ENCODE results near the gene ZNF579.
"Not testable (repeated sequence)": the region's sequence is repeated elsewhere in the genome, so short reads cannot be mapped to it uniquely, and the experiment has no call there.

GRCh38 chr19:55573929-55574328 lies 6.7 kb downstream of the ZNF579 start:
- not testable (repeated sequence) for TF ChIP-seq CTCF (optimal IDR thresholded peaks at IDR 0.05 in 1 of 3, IDR thresholded peaks at IDR 0.05 in 1 of 3, conservative IDR thresholded peaks at IDR 0.05 in 1 of 3; ENCODE audit: extremely low read depth in 1 of 3, insufficient read depth in 2 of 3, low read length in 3 of 3); EZH2 (IDR thresholded peaks at IDR 0.05; ENCODE audit: low read length)
